Measurements from ENCODE around the gene ATP2C2.

ATP2C2 gene

DNA sequence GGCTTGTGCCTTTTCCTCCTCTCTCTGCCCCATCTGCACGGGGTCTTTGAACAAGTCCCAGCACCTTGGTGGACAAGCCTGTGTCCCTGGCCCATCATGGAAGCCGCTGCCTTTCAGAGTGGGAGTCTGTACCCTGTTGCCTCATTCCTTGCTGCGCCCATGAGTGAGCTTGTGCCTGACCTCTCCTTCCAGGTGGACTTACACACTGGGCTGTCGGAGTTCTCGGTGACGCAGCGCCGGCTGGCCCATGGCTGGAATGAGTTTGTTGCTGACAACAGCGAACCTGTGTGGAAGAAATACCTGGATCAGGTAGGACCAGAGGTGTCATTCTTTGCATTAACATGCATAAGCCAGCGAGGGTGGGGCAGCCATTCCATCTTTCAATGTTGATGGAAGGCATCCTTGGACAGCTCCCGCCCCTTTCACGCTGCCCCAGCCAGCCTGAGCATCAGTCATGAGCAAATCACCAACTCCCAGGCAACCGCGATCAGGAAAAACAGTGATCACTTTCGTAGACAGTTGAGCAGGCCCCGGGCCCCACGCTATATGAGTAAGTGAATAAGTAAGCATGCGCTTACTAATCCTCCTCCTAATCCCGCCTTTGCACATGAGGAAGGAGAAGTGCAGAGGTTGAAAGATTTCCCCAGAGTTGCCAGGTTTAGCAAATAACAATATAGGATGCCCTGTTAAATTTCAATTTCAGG, 36.8 kb downstream of the ATP2C2 start:
- Histone ChIP-seq H3K36me3 (ENCODE audit: control insufficient read depth, insufficient read depth, low read length) (no peaks in the 10 kb centered on the region), H3K27me3 (replicated peaks; ENCODE audit: control insufficient read depth, insufficient read depth, low read length, poor library complexity, severe bottlenecking) (peaks cover 3% of the 10 kb centered on the region), H3K27ac (ENCODE audit: insufficient read depth, low read length, poor library complexity, severe bottlenecking) (no peak overlapping the region), H3K4me3 (ENCODE audit: insufficient read depth, low read depth, low read length, poor library complexity, severe bottlenecking) (no peak overlapping the region), H3K4me1 (ENCODE audit: control insufficient read depth, insufficient read depth, low read length, poor library complexity, severe bottlenecking) (no peaks in the 10 kb centered on the region), H3K9me3 (ENCODE audit: control insufficient read depth, low read length) (no peaks in the 10 kb centered on the region)
- no peak for DNase-seq

DNA sequence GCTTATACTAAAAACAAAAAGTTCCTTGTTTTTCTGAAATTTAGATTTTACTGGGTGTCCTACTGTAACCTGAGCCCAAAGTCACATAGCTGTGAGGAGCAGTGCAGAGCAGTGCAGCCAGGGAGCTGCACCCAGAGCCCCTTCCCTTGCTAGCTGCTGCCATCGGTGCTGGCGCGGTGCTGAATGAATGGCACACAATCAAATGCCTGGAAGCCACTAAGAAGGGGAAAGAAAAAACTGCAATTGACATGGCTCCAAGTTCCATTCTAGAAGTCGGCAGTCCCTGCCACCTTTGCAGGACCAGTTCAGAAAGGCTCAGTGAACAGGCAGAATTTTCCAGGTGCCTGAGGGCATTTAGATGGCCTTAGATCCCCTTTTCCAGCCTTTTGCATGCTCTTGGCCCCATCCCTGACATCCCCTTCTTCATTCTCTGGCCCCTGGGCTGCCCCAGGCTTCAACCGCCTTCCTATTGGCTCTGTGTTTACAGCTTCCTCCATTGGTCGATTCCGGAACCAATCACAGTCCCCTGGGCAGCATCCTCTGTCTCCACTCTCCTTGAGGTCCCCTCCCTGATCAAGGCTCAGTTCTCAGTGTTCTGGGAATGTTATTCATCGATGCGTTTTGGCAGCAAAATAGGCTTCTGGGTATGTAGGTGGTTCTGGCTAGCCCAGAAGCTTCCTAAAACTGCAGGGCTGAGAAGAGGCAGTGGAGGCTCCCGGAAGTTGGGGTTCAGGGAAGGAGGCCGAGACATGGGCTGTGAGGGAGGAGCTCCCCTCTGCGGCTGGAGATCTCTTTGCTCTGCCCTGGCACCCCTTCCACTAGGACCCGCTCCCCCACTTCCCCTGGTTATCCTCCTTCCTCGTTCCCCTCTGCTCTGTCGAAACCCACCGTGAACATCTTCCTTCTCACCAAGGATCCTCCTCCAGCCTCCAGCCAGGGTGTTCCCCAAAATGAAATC, 37.9 kb downstream of the ATP2C2 start:
- no peaks in the 10 kb centered on the region for H3K36me3 ChIP-seq (ENCODE audit: control insufficient read depth, insufficient read depth, low read length)
- peaks cover 3% of the 10 kb centered on the region for H3K27me3 ChIP-seq (replicated peaks; ENCODE audit: control insufficient read depth, insufficient read depth, low read length, poor library complexity, severe bottlenecking)
- no peak for DNase-seq
- no peaks in the 10 kb centered on the region for H3K4me1 ChIP-seq (ENCODE audit: control insufficient read depth, insufficient read depth, low read length, poor library complexity, severe bottlenecking)
- no peaks in the 10 kb centered on the region for H3K9me3 ChIP-seq (ENCODE audit: control insufficient read depth, low read length)
- H3K4me3 ChIP-seq (ENCODE audit: insufficient read depth, low read depth, low read length, poor library complexity, severe bottlenecking): no peak overlapping the region
- H3K27ac ChIP-seq (ENCODE audit: insufficient read depth, low read length, poor library complexity, severe bottlenecking): no peak overlapping the region

DNA sequence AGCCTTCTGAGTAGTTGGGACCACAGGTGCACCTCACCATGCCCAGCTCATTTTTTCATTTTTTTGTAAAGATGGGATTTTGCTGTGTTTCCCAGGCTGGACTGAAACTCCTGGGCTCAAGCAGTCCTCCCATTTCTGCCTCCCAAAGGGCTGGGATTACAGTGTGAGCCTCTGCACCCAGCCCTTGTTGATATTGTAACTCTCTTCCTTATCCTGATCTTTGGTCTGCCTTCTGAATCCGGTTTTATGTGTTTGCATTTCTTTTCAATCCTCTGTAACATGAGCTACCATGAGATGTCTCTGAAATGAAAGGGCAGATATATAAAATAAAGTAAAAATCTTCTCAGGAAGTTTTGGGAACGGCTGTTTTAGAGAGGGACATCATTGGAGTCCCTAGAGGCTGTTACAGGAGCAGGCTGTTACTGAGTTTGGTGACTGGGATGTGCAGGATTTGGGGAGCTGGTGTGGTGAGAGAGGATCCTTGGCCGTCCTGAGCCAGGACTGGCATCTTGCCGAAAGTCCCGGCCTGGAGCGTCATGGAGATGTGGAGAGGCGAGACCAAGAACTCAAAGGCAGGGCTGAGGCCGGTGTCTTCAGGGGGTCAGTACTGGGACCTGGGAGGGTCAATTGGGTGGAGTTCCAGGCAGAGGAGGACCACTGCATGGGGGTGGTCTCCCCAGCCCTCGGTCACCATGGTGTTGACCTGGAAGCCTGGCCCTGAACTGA, 39.4 kb downstream of the ATP2C2 start:
- DNase-seq: no peak
- no peak overlapping the region for H3K27ac ChIP-seq (ENCODE audit: insufficient read depth, low read length, poor library complexity, severe bottlenecking)
- no peaks in the 10 kb centered on the region for H3K4me1 ChIP-seq (ENCODE audit: control insufficient read depth, insufficient read depth, low read length, poor library complexity, severe bottlenecking)
- H3K4me3 ChIP-seq (ENCODE audit: insufficient read depth, low read depth, low read length, poor library complexity, severe bottlenecking): no peak overlapping the region
- H3K9me3 ChIP-seq (ENCODE audit: control insufficient read depth, low read length): no peaks in the 10 kb centered on the region
- no peaks in the 10 kb centered on the region for H3K36me3 ChIP-seq (ENCODE audit: control insufficient read depth, insufficient read depth, low read length)
- H3K27me3 ChIP-seq (replicated peaks; ENCODE audit: control insufficient read depth, insufficient read depth, low read length, poor library complexity, severe bottlenecking): peaks cover 3% of the 10 kb centered on the region

DNA sequence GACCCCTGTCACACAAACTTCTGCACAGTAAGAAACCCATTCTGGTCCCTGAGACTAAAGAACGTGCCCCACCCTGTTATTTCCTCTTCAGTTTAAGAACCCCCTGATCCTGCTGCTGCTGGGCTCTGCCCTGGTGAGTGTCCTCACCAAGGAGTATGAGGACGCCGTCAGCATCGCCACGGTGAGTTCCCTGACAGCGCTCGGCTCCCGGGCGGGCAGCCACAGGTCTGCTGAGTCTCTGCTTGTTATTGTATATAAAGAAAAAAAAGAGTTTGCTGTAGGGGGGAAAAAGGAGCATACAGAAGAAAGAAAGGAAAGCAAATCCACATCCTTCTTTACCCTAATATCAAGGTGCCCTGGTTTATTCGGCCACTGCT, 40.0 kb downstream of the ATP2C2 start:
- H3K36me3 ChIP-seq (ENCODE audit: control insufficient read depth, insufficient read depth, low read length): no peaks in the 10 kb centered on the region

DNA sequence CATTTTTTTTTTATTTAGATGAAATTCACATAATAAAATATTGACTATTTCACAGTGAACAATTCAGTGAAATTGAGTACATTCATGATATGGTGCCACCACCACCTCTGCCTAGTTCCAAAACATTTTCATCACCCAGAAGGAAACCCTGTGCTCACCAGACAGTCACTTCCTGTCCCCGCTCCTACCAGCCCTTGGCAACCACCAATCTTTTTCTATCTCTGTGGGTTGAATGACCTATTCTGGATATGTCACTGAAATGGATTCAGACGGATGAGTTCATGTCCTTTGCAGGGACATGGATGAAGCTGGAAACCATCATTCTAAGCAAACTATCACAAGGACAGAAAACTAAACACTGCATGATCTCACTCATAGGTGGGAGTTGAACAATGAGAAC, 40.5 kb downstream of the ATP2C2 start:
- no peaks in the 10 kb centered on the region for H3K9me3 ChIP-seq (ENCODE audit: control insufficient read depth, low read length)
- H3K4me3 ChIP-seq (ENCODE audit: insufficient read depth, low read depth, low read length, poor library complexity, severe bottlenecking): no peak overlapping the region
- no peaks in the 10 kb centered on the region for H3K4me1 ChIP-seq (ENCODE audit: control insufficient read depth, insufficient read depth, low read length, poor library complexity, severe bottlenecking)
- H3K27ac ChIP-seq (ENCODE audit: insufficient read depth, low read length, poor library complexity, severe bottlenecking): no peak overlapping the region
- H3K27me3 ChIP-seq (replicated peaks; ENCODE audit: control insufficient read depth, insufficient read depth, low read length, poor library complexity, severe bottlenecking): peaks cover 3% of the 10 kb centered on the region
- no peaks in the 10 kb centered on the region for H3K36me3 ChIP-seq (ENCODE audit: control insufficient read depth, insufficient read depth, low read length)
- DNase-seq: no peak

More for the DNA sequence above, 40.0 kb downstream of the ATP2C2 start:
- Histone ChIP-seq H3K4me1 (ENCODE audit: control insufficient read depth, insufficient read depth, low read length, poor library complexity, severe bottlenecking) (no peaks in the 10 kb centered on the region), H3K27me3 (replicated peaks; ENCODE audit: control insufficient read depth, insufficient read depth, low read length, poor library complexity, severe bottlenecking) (peaks cover 3% of the 10 kb centered on the region), H3K9me3 (ENCODE audit: control insufficient read depth, low read length) (no peaks in the 10 kb centered on the region), H3K27ac (ENCODE audit: insufficient read depth, low read length, poor library complexity, severe bottlenecking) (no peak overlapping the region), H3K4me3 (ENCODE audit: insufficient read depth, low read depth, low read length, poor library complexity, severe bottlenecking) (no peak overlapping the region)
- no peak for DNase-seq

DNA sequence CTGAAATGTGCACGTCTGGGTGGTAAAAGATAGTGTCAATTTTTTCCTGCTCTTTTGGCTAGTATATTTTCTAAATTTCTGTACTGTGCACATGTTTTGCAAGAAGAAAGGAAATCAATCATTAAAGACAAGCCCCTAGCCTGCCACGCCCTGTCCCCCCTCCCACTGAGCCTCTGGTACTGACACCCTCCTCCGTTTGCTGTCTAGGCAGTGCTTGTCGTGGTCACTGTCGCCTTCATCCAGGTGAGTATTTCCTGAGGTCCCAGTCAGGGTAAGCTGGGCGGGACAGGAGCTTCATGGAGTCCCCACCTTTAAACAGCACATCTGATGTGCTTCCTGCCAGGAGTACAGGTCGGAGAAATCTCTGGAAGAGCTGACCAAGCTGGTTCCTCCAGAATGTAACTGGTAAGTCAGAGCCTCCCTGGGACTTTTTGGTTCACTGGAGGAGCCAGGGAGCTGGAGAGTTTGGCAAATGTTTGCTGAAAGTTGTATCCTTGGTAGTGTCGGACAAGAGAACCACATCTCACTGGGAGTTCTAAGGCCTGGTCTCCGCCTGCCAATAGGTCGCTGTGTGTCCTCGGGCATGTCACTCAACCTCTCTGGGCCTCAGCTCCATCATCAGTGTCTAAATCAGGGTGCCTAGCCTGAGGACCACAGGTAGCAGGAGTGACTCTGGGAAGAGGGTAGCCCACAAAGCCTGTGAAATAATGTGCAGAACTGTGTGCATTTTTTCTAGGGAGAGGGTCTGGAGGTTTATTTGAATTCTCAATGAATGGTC, 42.2 kb downstream of the ATP2C2 start:
- Histone ChIP-seq H3K27me3 (replicated peaks; ENCODE audit: control insufficient read depth, insufficient read depth, low read length, poor library complexity, severe bottlenecking) (peaks cover 3% of the 10 kb centered on the region), H3K27ac (ENCODE audit: insufficient read depth, low read length, poor library complexity, severe bottlenecking) (no peak overlapping the region), H3K9me3 (ENCODE audit: control insufficient read depth, low read length) (no peaks in the 10 kb centered on the region), H3K4me1 (ENCODE audit: control insufficient read depth, insufficient read depth, low read length, poor library complexity, severe bottlenecking) (no peaks in the 10 kb centered on the region), H3K4me3 (ENCODE audit: insufficient read depth, low read depth, low read length, poor library complexity, severe bottlenecking) (no peak overlapping the region), H3K36me3 (ENCODE audit: control insufficient read depth, insufficient read depth, low read length) (no peaks in the 10 kb centered on the region)
- DNase-seq: no peak

DNA sequence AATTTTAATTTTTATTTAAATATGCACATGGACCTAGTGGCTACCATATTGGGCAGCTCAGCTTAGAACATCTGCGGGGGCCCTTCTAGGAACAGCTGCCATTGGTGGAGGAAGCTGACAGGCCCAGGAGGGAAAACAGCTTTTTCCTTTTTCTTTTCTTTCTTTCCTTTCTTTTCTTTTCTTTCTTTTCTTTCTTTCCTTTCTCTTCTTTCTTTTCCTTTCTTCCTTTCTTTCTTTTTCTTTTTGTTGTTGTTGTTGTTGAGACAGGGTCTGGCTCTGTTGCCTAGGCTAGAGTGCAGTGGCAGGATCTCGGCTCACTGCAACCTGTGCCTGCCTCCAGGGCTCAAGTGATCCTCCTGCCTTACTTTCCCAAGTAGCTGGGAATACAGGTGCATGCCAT, 43.4 kb downstream of the ATP2C2 start:
- peaks cover 3% of the 10 kb centered on the region for H3K27me3 ChIP-seq (replicated peaks; ENCODE audit: control insufficient read depth, insufficient read depth, low read length, poor library complexity, severe bottlenecking)
- no peak for DNase-seq
- no peaks in the 10 kb centered on the region for H3K4me1 ChIP-seq (ENCODE audit: control insufficient read depth, insufficient read depth, low read length, poor library complexity, severe bottlenecking)
- no peak overlapping the region for H3K27ac ChIP-seq (ENCODE audit: insufficient read depth, low read length, poor library complexity, severe bottlenecking)
- no peaks in the 10 kb centered on the region for H3K36me3 ChIP-seq (ENCODE audit: control insufficient read depth, insufficient read depth, low read length)
- no peak overlapping the region for H3K4me3 ChIP-seq (ENCODE audit: insufficient read depth, low read depth, low read length, poor library complexity, severe bottlenecking)
- no peaks in the 10 kb centered on the region for H3K9me3 ChIP-seq (ENCODE audit: control insufficient read depth, low read length)

DNA sequence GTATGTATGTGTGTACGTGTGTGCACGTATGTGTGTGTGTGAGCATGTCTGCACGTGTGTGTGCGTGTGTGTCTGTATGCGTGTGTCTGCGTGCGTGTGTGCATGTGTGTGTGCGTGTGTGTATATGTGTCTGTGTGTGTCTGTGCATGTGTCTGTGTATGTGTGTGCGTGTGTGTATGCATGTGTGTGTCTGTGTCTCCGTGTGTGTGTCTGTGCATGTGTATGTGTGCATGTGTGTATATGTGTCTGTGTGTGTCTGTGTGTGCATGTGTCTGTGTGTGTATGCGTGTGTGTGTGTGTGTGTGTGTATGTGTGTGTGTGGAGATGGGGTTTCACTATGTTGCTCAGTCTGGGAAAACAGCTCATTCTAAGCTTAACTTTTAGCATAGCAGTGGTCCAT, 43.9 kb downstream of the ATP2C2 start:
- no peak for DNase-seq
- H3K27ac ChIP-seq (ENCODE audit: insufficient read depth, low read length, poor library complexity, severe bottlenecking): no peak overlapping the region
- H3K4me1 ChIP-seq (ENCODE audit: control insufficient read depth, insufficient read depth, low read length, poor library complexity, severe bottlenecking): no peaks in the 10 kb centered on the region
- H3K27me3 ChIP-seq (replicated peaks; ENCODE audit: control insufficient read depth, insufficient read depth, low read length, poor library complexity, severe bottlenecking): peaks cover 3% of the 10 kb centered on the region
- no peaks in the 10 kb centered on the region for H3K9me3 ChIP-seq (ENCODE audit: control insufficient read depth, low read length)
- H3K4me3 ChIP-seq (ENCODE audit: insufficient read depth, low read depth, low read length, poor library complexity, severe bottlenecking): no peak overlapping the region
- H3K36me3 ChIP-seq (ENCODE audit: control insufficient read depth, insufficient read depth, low read length): no peaks in the 10 kb centered on the region

DNA sequence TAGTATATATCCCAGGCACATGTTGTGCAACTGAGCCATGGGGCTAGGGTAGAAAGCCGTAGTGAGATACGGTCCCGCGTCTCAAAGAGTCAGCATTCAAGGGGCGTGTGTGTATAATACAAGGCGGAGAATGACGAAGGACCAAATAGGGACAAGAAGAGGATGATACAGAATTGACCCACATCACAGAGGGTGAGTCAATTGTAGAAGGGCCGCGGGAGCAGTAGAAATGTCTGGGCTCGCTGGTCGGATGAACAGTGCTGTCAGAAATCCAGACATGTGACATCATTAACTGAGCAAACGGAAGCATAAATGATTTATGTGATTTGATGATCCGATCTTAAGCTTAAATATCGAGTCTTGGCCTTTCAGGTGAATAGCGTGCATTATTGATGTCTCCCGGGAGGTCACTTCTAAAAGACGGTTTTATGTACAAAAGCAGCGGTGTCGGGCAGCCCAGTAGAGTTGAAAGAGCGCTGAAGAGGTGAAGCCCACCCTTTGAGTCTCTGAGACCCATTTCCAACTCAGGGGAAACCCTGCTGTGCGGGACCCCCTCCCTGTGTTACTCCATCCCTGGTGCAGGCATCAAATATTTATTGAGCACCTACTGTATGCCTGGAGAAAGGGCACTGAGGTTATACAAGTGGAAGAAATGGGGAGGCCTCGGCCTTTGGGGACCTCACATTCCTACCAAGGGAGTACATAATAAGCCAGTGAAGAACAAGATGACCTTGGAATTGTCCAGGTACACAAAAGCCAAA, 45.1 kb downstream of the ATP2C2 start:
- Histone ChIP-seq H3K27me3 (replicated peaks; ENCODE audit: control insufficient read depth, insufficient read depth, low read length, poor library complexity, severe bottlenecking) (no peaks in the 10 kb centered on the region), H3K4me1 (ENCODE audit: control insufficient read depth, insufficient read depth, low read length, poor library complexity, severe bottlenecking) (no peaks in the 10 kb centered on the region), H3K36me3 (ENCODE audit: control insufficient read depth, insufficient read depth, low read length) (no peaks in the 10 kb centered on the region), H3K4me3 (ENCODE audit: insufficient read depth, low read depth, low read length, poor library complexity, severe bottlenecking) (no peak overlapping the region), H3K9me3 (ENCODE audit: control insufficient read depth, low read length) (no peaks in the 10 kb centered on the region), H3K27ac (ENCODE audit: insufficient read depth, low read length, poor library complexity, severe bottlenecking) (no peak overlapping the region)
- no peak for DNase-seq

Measured in effector memory CD4-positive, alpha-beta T cell (primary cell).